ENCODE measurements around the gene E2F8.

E2F8 gene

GRCh38 chr11:19243143-19243542 is 2.4 kb upstream of the E2F8 start:
- H3K4me3 ChIP-seq (replicated peaks; ENCODE audit: low read depth, low read length), result no peak overlapping the region
- no peak for DNase-seq (ENCODE audit: extremely low read depth, low read depth)
- TF ChIP-seq CTCF (IDR thresholded peaks at IDR 0.05; ENCODE audit: low read depth, low read length, missing control alignments), result no peak

- H3K4me3 ChIP-seq (replicated peaks; ENCODE audit: low read depth, low read length), result peak overlapping the region; percentile 60
- no peak for TF ChIP-seq CTCF (IDR thresholded peaks at IDR 0.05; ENCODE audit: low read depth, low read length, missing control alignments)
- no peak for DNase-seq (ENCODE audit: extremely low read depth, low read depth)
Observed at GRCh38 chr11:19242179-19242932, 1.6 kb upstream of the E2F8 start.

GRCh38 chr11:19241260-19242178 is 774 bp upstream of the E2F8 start:
- TF ChIP-seq CTCF (IDR thresholded peaks at IDR 0.05; ENCODE audit: low read depth, low read length, missing control alignments), result no peak
- no peak for DNase-seq (ENCODE audit: extremely low read depth, low read depth)
- H3K4me3 ChIP-seq (replicated peaks; ENCODE audit: low read depth, low read length), result peak overlapping the region; percentile 60

- DNase-seq (ENCODE audit: extremely low read depth, low read depth), result no peak
- H3K4me3 ChIP-seq (replicated peaks; ENCODE audit: low read depth, low read length), result 0 out of 2 replicates have a peak overlapping the region, but pooled peaks have one; percentile 60
Observed at GRCh38 chr11:19239039-19239438, 1.7 kb downstream of the E2F8 start.

GRCh38 chr11:19237813-19238212 is 2.9 kb downstream of the E2F8 start:
- H3K4me3 ChIP-seq (replicated peaks; ENCODE audit: low read depth, low read length), result no peak overlapping the region
- no peak for TF ChIP-seq CTCF (IDR thresholded peaks at IDR 0.05; ENCODE audit: low read depth, low read length, missing control alignments)
- no peak for DNase-seq (ENCODE audit: extremely low read depth, low read depth)

More at GRCh38 chr11:19239039-19239438, 1.7 kb downstream of the E2F8 start:
- TF ChIP-seq CTCF (IDR thresholded peaks at IDR 0.05; ENCODE audit: low read depth, low read length, missing control alignments), result no peak

- no peak for DNase-seq (ENCODE audit: extremely low read depth, low read depth)
- TF ChIP-seq CTCF (IDR thresholded peaks at IDR 0.05; ENCODE audit: low read depth, low read length, missing control alignments), result no peak
- H3K4me3 ChIP-seq (replicated peaks; ENCODE audit: low read depth, low read length), result no peak overlapping the region
Observed at GRCh38 chr11:19237381-19237780, 3.4 kb downstream of the E2F8 start.

Data from HFF-Myc (cell line).